ENCODE results near the gene TFB1M.

- TF ChIP-seq REST (IDR thresholded peaks at IDR 0.05; ENCODE audit: insufficient read depth in 1 of 2, low read depth in 2 of 2, low read length in 2 of 2) = no peak
- TF ChIP-seq SIN3A (IDR thresholded peaks at IDR 0.05; ENCODE audit: borderline replicate concordance, insufficient read depth, low read length) = no peak
- TF ChIP-seq POLR2AphosphoS5 (IDR thresholded peaks at IDR 0.05; ENCODE audit: low read depth, low read length) = no peak
- no peak for TF ChIP-seq FOXP2 (optimal IDR thresholded peaks at IDR 0.05; ENCODE audit: borderline replicate concordance, extremely low read depth, extremely low read length, insufficient read depth)
Observed at GRCh38 chr6:155212616-155213380, 101.5 kb downstream of the TFB1M start.
